SIG-M5 treated with dmso at 0.1 percent for 504 hours (cell line): ENCODE measurements around the gene XPO4.
"Not testable (repeated sequence)": the region's sequence is repeated elsewhere in the genome, so short reads cannot be mapped to it uniquely, and the experiment has no call there.

Source experiments
- DNase-seq: peaks from one replicate; lab custom pipeline; 2025; ENCODE audit not compliant: unreplicated experiment; lab: John Stamatoyannopoulos, UW

The XPO4 gene

GRCh38 chr13:20788312-20788711, 114.2 kb downstream of the XPO4 start:
- DNase-seq: no peak

GRCh38 chr13:20787180-20787579, 115.4 kb downstream of the XPO4 start:
- no peak for DNase-seq

GRCh38 chr13:20782116-20782708, 120.3 kb downstream of the XPO4 start:
- no peak for DNase-seq

GRCh38 chr13:20780317-20780716, 122.2 kb downstream of the XPO4 start:
- DNase-seq: no peak

GRCh38 chr13:20779405-20779804, 123.1 kb downstream of the XPO4 start:
- no peak for DNase-seq

- no peak for DNase-seq
These were observed 124.2 kb downstream of the XPO4 start for GRCh38 chr13:20778311-20778710.

GRCh38 chr13:20776751-20777150, 125.8 kb downstream of the XPO4 start:
- no peak for DNase-seq

GRCh38 chr13:20775961-20776360, 126.6 kb downstream of the XPO4 start:
- no peak for DNase-seq

GRCh38 chr13:20774746-20775145, 127.8 kb downstream of the XPO4 start:
- no peak for DNase-seq

- DNase-seq: peak; percentile 89
These were observed 129.1 kb downstream of the XPO4 start, which contains the start of gene EEF1AKMT1 for GRCh38 chr13:20773194-20774080. Gene EEF1AKMT1 (minus strand): TSS chr13:20773961. CDS start chr13:20757598, 16,363 bp downstream.

GRCh38 chr13:20772401-20773131, 130.0 kb downstream of the XPO4 start:
- DNase-seq: peak; percentile 47

- no peak for DNase-seq
These were observed 132.7 kb downstream of the XPO4 start for GRCh38 chr13:20769834-20770233.

- no peak for DNase-seq
These were observed 133.5 kb downstream of the XPO4 start for GRCh38 chr13:20769091-20769490.

GRCh38 chr13:20767309-20767943, 135.1 kb downstream of the XPO4 start:
- DNase-seq: no peak

GRCh38 chr13:20760872-20761271, 141.7 kb downstream of the XPO4 start:
- no peak for DNase-seq

- no peak for DNase-seq
These were observed 148.5 kb downstream of the XPO4 start for GRCh38 chr13:20754009-20754408.

GRCh38 chr13:20749377-20749776, 153.2 kb downstream of the XPO4 start:
- DNase-seq: no peak

- DNase-seq: not testable (repeated sequence)
These were observed 158.6 kb downstream of the XPO4 start for GRCh38 chr13:20743830-20744404.

- no peak for DNase-seq
These were observed 162.5 kb downstream of the XPO4 start for GRCh38 chr13:20740021-20740420.

GRCh38 chr13:20738616-20739015, 163.9 kb downstream of the XPO4 start:
- DNase-seq: no peak
